Naive thymus-derived CD8-positive, alpha-beta T cell (primary cell): ENCODE data around the gene CCDC102B. TPM values are rescaled to one million over a fixed set of nuclear protein-coding genes. Genes with fewer than 3 reads are reported as not detected.
"Not testable (repeated sequence)": the region's sequence is repeated elsewhere in the genome, so short reads cannot be mapped to it uniquely, and the experiment has no call there.

Experiments
- ATAC-seq, 2 donors: fragments of 150-1000 bp; cut with Tn5 transposase in 1 of 2; sonication (Bioruptor Pico), chemical (Tn5 transposase) in 1 of 2; 1 replicate in 1 of 2; 2 replicates in 1 of 2; pipeline ENCODE4 v1.10.0; 2021; ENCODE audit warnings: mild to moderate bottlenecking in 2 of 2, moderate library complexity in 2 of 2
- POLR2A ChIA-PET: fragments of 350-600 bp; sonication (Branson Sonifier 250); formaldehyde crosslinking; loops from one replicate; lab custom pipeline; 2021; ENCODE audit warnings: antibody characterized with exemption; lab: Charles Lee
- DNase-seq, 10 donors: peaks; one replicate each; pipeline versions ENCODE4 v3.0.0 to v3.0.0-alpha.2; 2020 to 2022
- H3K27ac Mint-ChIP-seq, 10 donors: one replicate each; pipeline ENCODE4 v1.8.0; 2020 to 2022; ENCODE audit warnings: mild to moderate bottlenecking in 10 of 10, mixed read lengths in 10 of 10, moderate library complexity in 4 of 10, inconsistent platforms in 1 of 10
- H3K27me3 Mint-ChIP-seq, 5 donors: one replicate each; pipeline ENCODE4 v1.8.0; 2021 to 2022; ENCODE audit warnings: mixed read lengths in 5 of 5
- H3K36me3 Mint-ChIP-seq, 3 donors: one replicate each; pipeline ENCODE4 v1.8.0; 2020 to 2022; ENCODE audit warnings: mixed read lengths in 3 of 3, mild to moderate bottlenecking in 2 of 3, inconsistent platforms in 1 of 3
- H3K4me1 Mint-ChIP-seq, 4 donors: one replicate each; pipeline ENCODE4 v1.8.0; 2021 to 2022; ENCODE audit warnings: mixed read lengths in 4 of 4
- H3K4me3 Mint-ChIP-seq, 10 donors: one replicate each; pipeline ENCODE4 v1.8.0; 2020 to 2022; ENCODE audit warnings: mild to moderate bottlenecking in 10 of 10, mixed read lengths in 10 of 10, moderate library complexity in 6 of 10, inconsistent platforms in 1 of 10
- H3K9me3 Mint-ChIP-seq, 9 donors: one replicate each; pipeline ENCODE4 v1.8.0; 2020 to 2022; ENCODE audit warnings: mixed read lengths in 9 of 9, mild to moderate bottlenecking in 3 of 9, inconsistent platforms in 1 of 9, moderate library complexity in 1 of 9
- polyA plus RNA-seq, 3 donors: library from polyadenylated mRNA; unstranded; fragments of 300-500 nt; fragmentation: Illumina TruSeq; gene quantifications; one replicate each; pipeline ENCODE4 v1.2.3, GENCODE V29; 2021
- total RNA-seq, 8 experiments: library from RNA in 2 of 8; stranded (reverse) in 2 of 8; gene quantifications; one replicate each; pipeline ENCODE4 v1.2.3 and lab custom pipeline; 2021 to 2026

Gene CCDC102B
- total and polyA plus RNA-seq, 5 experiments from 2014 or later, result 6.1 to 9.2 (median 8.1) TPM

DNA sequence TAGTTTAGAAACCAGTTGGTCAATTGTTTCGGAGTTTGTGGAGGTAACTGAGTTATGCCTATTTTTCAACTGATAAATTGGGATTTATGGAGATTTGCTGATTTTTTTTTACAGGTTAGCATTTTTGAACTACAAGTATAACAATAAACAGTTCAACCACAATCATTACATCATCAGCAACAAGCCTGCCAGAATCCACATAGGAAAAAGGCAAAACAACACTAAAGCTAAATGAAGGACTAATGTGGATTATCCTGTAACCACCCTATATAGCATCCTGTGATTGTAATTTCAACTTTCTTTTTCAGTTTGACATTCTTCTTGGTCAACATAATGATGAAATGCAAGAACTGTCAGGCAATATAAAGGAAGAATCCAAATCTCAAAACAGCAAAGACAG lies 76.5 kb downstream of the CCDC102B start:
- H3K4me3 Mint-ChIP-seq, result no peak overlapping the region
- no peak overlapping the region for H3K27ac Mint-ChIP-seq
- POLR2A ChIA-PET, result no interaction called here
- H3K9me3 Mint-ChIP-seq, result no peaks in the 10 kb centered on the region
- H3K4me1 Mint-ChIP-seq, result no peaks in the 10 kb centered on the region
- ATAC-seq (no peak), DNase-seq (no peak)
- peaks cover 0 to 13% (median 0%) of the 10 kb centered on the region in 3 donors for H3K36me3 Mint-ChIP-seq
- H3K27me3 Mint-ChIP-seq, result no peaks in the 10 kb centered on the region

DNA sequence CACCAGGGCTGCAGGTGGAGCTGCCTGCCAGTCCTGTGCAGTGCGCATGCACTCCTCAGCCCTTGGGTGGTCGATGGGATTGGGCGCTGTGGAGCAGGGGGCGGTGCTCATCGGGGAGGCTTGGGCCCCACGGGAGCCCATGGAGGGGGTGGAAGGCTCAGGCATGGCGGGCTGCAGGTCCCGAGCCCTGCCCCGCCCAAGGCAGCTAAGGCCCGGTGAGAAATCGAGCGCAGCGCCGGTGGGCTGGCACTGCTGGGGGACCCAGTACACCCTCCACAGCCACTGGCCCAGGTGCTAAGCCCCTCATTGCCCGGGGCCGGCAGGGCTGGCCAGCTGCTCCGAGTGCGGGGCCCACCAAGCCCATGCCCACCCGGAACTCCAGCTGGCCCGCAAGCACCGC lies 82.1 kb downstream of the CCDC102B start:
- H3K4me1 Mint-ChIP-seq, H3K9me3 Mint-ChIP-seq, ATAC-seq, POLR2A ChIA-PET, DNase-seq, H3K27ac Mint-ChIP-seq, H3K27me3 Mint-ChIP-seq, H3K4me3 Mint-ChIP-seq: not testable (repeated sequence)
- H3K36me3 Mint-ChIP-seq, result peaks cover 0 to 18% (median 5%) of the 10 kb centered on the region in 3 donors

GRCh38 chr18:68887410-68887809 lies 89.5 kb downstream of the CCDC102B start:
- no peaks in the 10 kb centered on the region for H3K9me3 Mint-ChIP-seq
- no peaks in the 10 kb centered on the region for H3K27me3 Mint-ChIP-seq
- no peaks in the 10 kb centered on the region for H3K36me3 Mint-ChIP-seq
- DNase-seq, result no peak
- POLR2A ChIA-PET, result no interaction called here
- no peaks in the 10 kb centered on the region for H3K4me1 Mint-ChIP-seq
- no peak overlapping the region for H3K27ac Mint-ChIP-seq
- no peak overlapping the region for H3K4me3 Mint-ChIP-seq
- ATAC-seq, result no peak

GRCh38 chr18:68893354-68893753 lies 95.5 kb downstream of the CCDC102B start:
- H3K9me3 Mint-ChIP-seq, result no peaks in the 10 kb centered on the region
- ATAC-seq, result no peak
- no peak overlapping the region for H3K27ac Mint-ChIP-seq
- peaks cover 0 to 3% (median 0%) of the 10 kb centered on the region in 3 donors for H3K36me3 Mint-ChIP-seq
- no peak overlapping the region for H3K4me3 Mint-ChIP-seq
- POLR2A ChIA-PET, result no interaction called here
- DNase-seq, result no peak
- H3K27me3 Mint-ChIP-seq, result no peaks in the 10 kb centered on the region
- no peaks in the 10 kb centered on the region for H3K4me1 Mint-ChIP-seq

DNA sequence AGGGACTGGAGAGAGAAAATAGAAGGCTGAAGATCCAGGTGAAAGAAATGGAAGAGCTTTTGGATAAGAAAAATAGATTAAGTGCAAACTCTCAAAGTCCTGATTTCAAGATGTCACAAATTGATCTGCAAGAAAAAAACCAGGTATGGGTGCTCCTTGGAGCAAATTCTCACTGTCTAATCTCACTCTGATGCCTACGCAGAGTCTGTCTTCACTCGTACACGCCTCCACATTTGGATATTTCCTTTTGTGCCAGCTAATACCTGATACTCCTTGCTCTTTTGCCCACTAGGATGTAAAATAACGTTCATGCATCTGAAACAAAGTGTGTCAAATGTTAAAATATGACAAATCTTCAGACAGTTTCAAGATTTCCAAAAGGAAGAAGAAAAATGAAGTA lies 99.4 kb downstream of the CCDC102B start:
- ATAC-seq, result no peak
- POLR2A ChIA-PET, result no interaction called here
- DNase-seq, result no peak
- H3K9me3 Mint-ChIP-seq, result no peaks in the 10 kb centered on the region
- H3K27me3 Mint-ChIP-seq, result no peaks in the 10 kb centered on the region
- peaks cover 0 to 3% (median 0%) of the 10 kb centered on the region in 3 donors for H3K36me3 Mint-ChIP-seq
- H3K4me1 Mint-ChIP-seq, result no peaks in the 10 kb centered on the region
- no peak overlapping the region for H3K27ac Mint-ChIP-seq
- no peak overlapping the region for H3K4me3 Mint-ChIP-seq

DNA sequence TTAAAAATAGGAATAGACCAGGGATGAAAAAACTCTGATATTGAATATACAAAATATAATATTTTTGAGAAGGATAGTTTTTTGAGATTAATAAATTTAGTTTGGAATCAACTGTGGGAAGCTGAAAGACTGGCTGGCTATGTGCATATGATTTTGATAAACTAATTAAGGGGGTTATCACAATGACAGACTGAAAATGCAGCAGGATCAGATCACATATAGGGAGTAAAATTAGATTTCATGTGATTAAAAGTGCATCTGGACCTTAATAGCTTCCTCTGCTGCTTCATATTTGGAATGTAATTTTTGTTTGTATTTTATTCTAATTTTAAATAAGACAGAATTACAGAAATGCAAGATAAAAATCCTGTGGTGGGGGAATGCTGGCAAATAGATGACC lies 111.7 kb downstream of the CCDC102B start:
- Mint-ChIP-seq H3K36me3 (peaks cover 2 to 11% (median 10%) of the 10 kb centered on the region in 3 donors), H3K27me3 (no peaks in the 10 kb centered on the region), H3K27ac (no peak overlapping the region), H3K4me1 (peaks cover 0 to 7% (median 0%) of the 10 kb centered on the region in 4 donors), H3K4me3 (no peak overlapping the region), H3K9me3 (peaks cover 0 to 10% (median 0%) of the 10 kb centered on the region in 9 donors)
- POLR2A ChIA-PET, result no interaction called here
- ATAC-seq (no peak), DNase-seq (no peak)

DNA sequence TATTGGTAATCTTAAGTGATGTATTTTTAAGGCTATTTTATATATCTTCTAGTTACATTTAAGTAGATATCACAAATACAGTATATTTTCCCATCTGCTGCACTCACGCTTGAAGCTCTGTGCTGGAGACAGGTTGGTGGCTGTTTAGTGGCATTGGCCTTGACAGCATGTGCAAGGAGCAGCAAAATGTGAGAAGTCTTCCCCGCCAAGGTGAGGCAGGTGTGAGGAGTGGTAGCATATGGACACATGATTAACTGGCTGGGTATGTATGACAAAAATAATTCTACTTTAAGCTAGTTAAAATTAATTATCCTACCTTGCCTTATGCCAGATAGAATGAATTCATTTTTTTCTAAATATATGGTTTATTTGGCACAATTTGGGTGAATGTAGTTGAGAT lies 117.2 kb downstream of the CCDC102B start:
- no peak for ATAC-seq
- no peak for DNase-seq
- Mint-ChIP-seq H3K9me3 (peaks cover 0 to 10% (median 0%) of the 10 kb centered on the region in 9 donors), H3K4me1 (peaks cover 0 to 7% (median 0%) of the 10 kb centered on the region in 4 donors), H3K36me3 (peaks cover 1 to 6% (median 4%) of the 10 kb centered on the region in 3 donors), H3K27me3 (no peaks in the 10 kb centered on the region), H3K4me3 (no peak overlapping the region), H3K27ac (no peak overlapping the region)
- POLR2A ChIA-PET, result no interaction called here

GRCh38 chr18:68916734-68917133 lies 118.9 kb downstream of the CCDC102B start:
- no peaks in the 10 kb centered on the region for H3K27me3 Mint-ChIP-seq
- no peak for ATAC-seq
- no peaks in the 10 kb centered on the region for H3K9me3 Mint-ChIP-seq
- H3K36me3 Mint-ChIP-seq, result no peaks in the 10 kb centered on the region
- no peak overlapping the region for H3K27ac Mint-ChIP-seq
- H3K4me3 Mint-ChIP-seq, result no peak overlapping the region
- POLR2A ChIA-PET, result no interaction called here
- H3K4me1 Mint-ChIP-seq, result peaks cover 0 to 7% (median 0%) of the 10 kb centered on the region in 4 donors
- DNase-seq, result no peak

- Mint-ChIP-seq H3K27ac (no peak overlapping the region), H3K27me3 (no peaks in the 10 kb centered on the region), H3K4me3 (no peak overlapping the region), H3K9me3 (no peaks in the 10 kb centered on the region), H3K36me3 (no peaks in the 10 kb centered on the region), H3K4me1 (peaks cover 0 to 7% (median 0%) of the 10 kb centered on the region in 4 donors)
- ATAC-seq (no peak), DNase-seq (no peak)
- POLR2A ChIA-PET, result no interaction called here
Measured at GRCh38 chr18:68918216-68918615, 120.3 kb downstream of the CCDC102B start.

DNA sequence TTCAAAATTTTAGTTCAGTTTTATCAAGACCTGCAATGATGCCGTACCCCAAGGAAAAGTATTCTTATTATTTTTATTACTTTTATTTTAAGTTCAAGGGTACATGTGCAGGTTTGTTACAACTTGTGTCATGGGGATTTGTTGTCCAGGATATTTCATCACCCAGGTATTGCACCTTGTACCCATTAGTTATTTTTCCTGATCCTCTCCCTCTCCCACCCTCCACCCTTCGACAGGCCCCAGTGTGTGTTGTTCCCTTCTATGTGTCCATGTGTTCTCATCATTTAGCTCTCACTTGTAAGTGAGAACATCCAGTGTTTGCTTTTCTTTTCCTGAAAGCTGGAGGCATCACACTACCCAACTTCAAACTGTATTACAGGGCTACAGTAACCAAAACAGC lies 122.0 kb downstream of the CCDC102B start:
- POLR2A ChIA-PET, result no interaction called here
- no peaks in the 10 kb centered on the region for H3K9me3 Mint-ChIP-seq
- H3K27ac Mint-ChIP-seq, result no peak overlapping the region
- no peaks in the 10 kb centered on the region for H3K27me3 Mint-ChIP-seq
- H3K4me3 Mint-ChIP-seq, result no peak overlapping the region
- DNase-seq (no peak), ATAC-seq (no peak)
- no peaks in the 10 kb centered on the region for H3K4me1 Mint-ChIP-seq
- H3K36me3 Mint-ChIP-seq, result no peaks in the 10 kb centered on the region

- no peaks in the 10 kb centered on the region for H3K36me3 Mint-ChIP-seq
- no peak for DNase-seq
- no peak overlapping the region for H3K27ac Mint-ChIP-seq
- no peak overlapping the region for H3K4me3 Mint-ChIP-seq
- no peaks in the 10 kb centered on the region for H3K27me3 Mint-ChIP-seq
- H3K9me3 Mint-ChIP-seq, result no peaks in the 10 kb centered on the region
- ATAC-seq, result no peak
- POLR2A ChIA-PET, result no interaction called here
- no peaks in the 10 kb centered on the region for H3K4me1 Mint-ChIP-seq
Measured at GRCh38 chr18:68922392-68922791, 124.5 kb downstream of the CCDC102B start.

DNA sequence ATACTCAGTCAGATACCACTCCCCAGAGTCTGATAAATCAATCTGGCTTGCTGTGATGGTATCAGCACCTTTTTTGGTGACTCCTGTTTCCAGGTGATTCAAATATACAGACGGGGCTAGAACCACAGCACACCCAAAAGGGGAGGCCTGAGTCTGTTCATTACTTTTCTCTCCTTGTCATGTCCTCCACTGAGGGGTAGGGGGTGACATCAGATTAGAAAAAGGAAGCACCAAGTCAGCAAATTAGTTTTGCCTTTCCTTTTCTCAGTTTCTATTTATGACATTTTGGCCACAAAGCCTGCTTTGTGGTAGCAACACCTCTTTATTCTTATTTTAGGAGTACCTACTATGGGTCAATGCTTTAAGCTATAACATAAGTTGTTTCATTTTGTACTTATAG lies 127.4 kb downstream of the CCDC102B start:
- Mint-ChIP-seq H3K27me3 (peaks cover 0 to 4% (median 0%) of the 10 kb centered on the region in 5 donors), H3K27ac (no peak overlapping the region), H3K9me3 (no peaks in the 10 kb centered on the region), H3K4me3 (no peak overlapping the region), H3K36me3 (no peaks in the 10 kb centered on the region), H3K4me1 (no peaks in the 10 kb centered on the region)
- POLR2A ChIA-PET, result no interaction called here
- DNase-seq (no peak), ATAC-seq (no peak)

GRCh38 chr18:68928762-68929675 lies 131.1 kb downstream of the CCDC102B start:
- Mint-ChIP-seq H3K4me1 (no peaks in the 10 kb centered on the region), H3K36me3 (no peaks in the 10 kb centered on the region), H3K9me3 (no peaks in the 10 kb centered on the region), H3K27ac (peak overlapping the region in 1 of 10 donors; percentile 18), H3K27me3 (peaks cover 0 to 4% (median 0%) of the 10 kb centered on the region in 5 donors), H3K4me3 (no peak overlapping the region)
- ATAC-seq (no peak), DNase-seq (no peak)
- POLR2A ChIA-PET, result no interaction called here
